Spleen (tissue), 7 donors: ENCODE measurements around the gene ZNF236.

Source experiments
- CTCF ChIP-seq, 11 experiments: fragments of 200-600 bp in 7 of 11; fragments of 450-650 bp in 4 of 11; sonication (generic) in 4 of 11; IDR thresholded peaks in 8 of 11; conservative IDR thresholded peaks in 3 of 11; 1 replicate in 7 of 11; 2 replicates in 4 of 11; pipeline versions ENCODE4 v1.4.0 to v1.8.0; 2016 to 2021; ENCODE audit warnings: antibody characterized with exemption in 11 of 11, inconsistent platforms in 4 of 11, mild to moderate bottlenecking in 1 of 11
- POLR2A ChIP-seq, 3 donors: fragments of 450-650 bp; IDR thresholded peaks; one replicate each; pipeline ENCODE4 v1.5.1; 2017; ENCODE audit warnings: antibody characterized with exemption in 3 of 3, mild to moderate bottlenecking in 1 of 3
- POLR2AphosphoS5 ChIP-seq, 3 donors: sonication (generic); formaldehyde crosslinking; IDR thresholded peaks; one replicate each; pipeline ENCODE4 v1.5.1; 2017; ENCODE audit warnings: antibody characterized with exemption in 3 of 3
- donor health status: DM: no; HTN: no; CAD: no; lungs with moderate emphysema.
- donor health status: DM: no; HTN: no; CAD: no.
- donor health status: DM: no; HTN: no; CAD: no.

GRCh38 chr18:76994086-76994654 is 171.8 kb downstream of the ZNF236 start:
- no peak for TF ChIP-seq CTCF (IDR thresholded peaks at IDR 0.05 in 8 of 11, conservative IDR thresholded peaks at IDR 0.05 in 3 of 11)
- no peak for TF ChIP-seq POLR2A (IDR thresholded peaks at IDR 0.05)
- no peak for TF ChIP-seq POLR2AphosphoS5 (IDR thresholded peaks at IDR 0.05)
